HepG2 (cell line): ENCODE results near the gene DYSF. TPM values are rescaled to one million over a fixed set of nuclear protein-coding genes. Genes with fewer than 3 reads are reported as not detected.

Source experiments
- ARID5B ChIP-seq: IDR thresholded peaks from 2 replicates; pipeline ENCODE4 v1.4.0; 2020; ENCODE audit warnings: mild to moderate bottlenecking, missing genetic modification reagents
- ATF5 ChIP-seq: sonication (generic); formaldehyde crosslinking; IDR thresholded peaks from 2 replicates; pipeline ENCODE4 v1.4.0; 2020; ENCODE audit warnings: mild to moderate bottlenecking, low read depth, missing genetic modification reagents
- CENPBD1 ChIP-seq: sonication (generic); formaldehyde crosslinking; IDR thresholded peaks from 2 replicates; pipeline ENCODE4 v1.8.0; 2022; ENCODE audit warnings: missing genetic modification reagents, low read depth, mild to moderate bottlenecking, borderline replicate concordance
- CHD2 ChIP-seq: IDR thresholded peaks from 2 replicates; pipeline ENCODE4 v1.6.1; 2011; ENCODE audit warnings: low read depth, low read length, improper control_type of control experiment
- EHMT2 ChIP-seq: fragments of 200-600 bp; sonication (generic); IDR thresholded peaks from 2 replicates; pipeline ENCODE4 v1.7.0; 2017; ENCODE audit warnings: antibody characterized with exemption, low read depth, low read length, borderline replicate concordance
- FOXJ3 ChIP-seq: sonication (generic); formaldehyde crosslinking; IDR thresholded peaks from 2 replicates; pipeline ENCODE4 v1.4.0; 2020; ENCODE audit warnings: missing genetic modification reagents, mild to moderate bottlenecking, borderline replicate concordance
- FOXK2 ChIP-seq: fragments of 450-650 bp; IDR thresholded peaks from 2 replicates; pipeline ENCODE4 v1.6.1; 2016
- FOXO4 ChIP-seq: sonication (generic); formaldehyde crosslinking; conservative IDR thresholded peaks from 2 replicates; pipeline ENCODE4 v1.8.1; 2023; ENCODE audit warnings: missing genetic modification reagents
- HDAC1 ChIP-seq: sonication (generic); formaldehyde crosslinking; IDR thresholded peaks from 2 replicates; pipeline ENCODE4 v1.5.1; 2020; ENCODE audit warnings: mild to moderate bottlenecking, missing genetic modification reagents
- HNF4A ChIP-seq: sonication (generic); formaldehyde crosslinking; IDR thresholded peaks from 2 replicates; pipeline ENCODE4 v1.4.0; 2020; ENCODE audit warnings: missing genetic modification reagents
- KLF16 ChIP-seq, 2 experiments: sonication (generic) in 1 of 2; formaldehyde crosslinking in 1 of 2; IDR thresholded peaks; 2 replicates each; pipeline versions ENCODE4 v1.6.1 to v1.8.0; 2016 to 2023; ENCODE audit warnings: missing genetic modification reagents in 2 of 2, missing compliant biosample characterization in 1 of 2
- MAFG ChIP-seq: sonication (generic); formaldehyde crosslinking; IDR thresholded peaks from 2 replicates; pipeline ENCODE4 v1.5.1; 2020; ENCODE audit warnings: mild to moderate bottlenecking, missing genetic modification reagents
- NPAS2 ChIP-seq: sonication (generic); formaldehyde crosslinking; IDR thresholded peaks from 2 replicates; pipeline ENCODE4 v1.8.0; 2022; ENCODE audit warnings: mild to moderate bottlenecking, missing genetic modification reagents, borderline replicate concordance
- SAFB2 ChIP-seq: sonication (generic); formaldehyde crosslinking; IDR thresholded peaks from 2 replicates; pipeline ENCODE4 v1.5.1; 2020; ENCODE audit warnings: missing genetic modification reagents, low read depth, mild to moderate bottlenecking, borderline replicate concordance
- SMARCC2 ChIP-seq: fragments of 450-650 bp; IDR thresholded peaks from 2 replicates; pipeline ENCODE4 v1.6.1; 2017; ENCODE audit warnings: antibody characterized with exemption, mild to moderate bottlenecking
- SOX13 ChIP-seq, 3 experiments: fragments of 450-650 bp in 1 of 3; sonication (generic) in 1 of 3; formaldehyde crosslinking in 1 of 3; IDR thresholded peaks in 2 of 3; conservative IDR thresholded peaks in 1 of 3; 2 replicates each; pipeline versions ENCODE4 v1.5.0 to v1.6.1; 2016 to 2020; ENCODE audit warnings: antibody characterized with exemption in 1 of 3, mild to moderate bottlenecking in 1 of 3, missing compliant biosample characterization in 1 of 3, missing genetic modification reagents in 1 of 3, moderate library complexity in 1 of 3
- TAF15 ChIP-seq: fragments of 200-400 bp; formaldehyde crosslinking; IDR thresholded peaks from one replicate; pipeline ENCODE4 v1.6.1; 2018; ENCODE audit warnings: mild to moderate bottlenecking, low read depth, low read length; ENCODE audit not compliant: poor library complexity, severe bottlenecking
- TCF12 ChIP-seq, 2 experiments: fragments of 450-650 bp in 1 of 2; sonication (generic) in 1 of 2; formaldehyde crosslinking in 1 of 2; IDR thresholded peaks; 2 replicates each; pipeline versions ENCODE4 v1.6.1 to v1.8.0; 2017 to 2022; ENCODE audit warnings: antibody characterized with exemption in 1 of 2, mild to moderate bottlenecking in 1 of 2, missing genetic modification reagents in 1 of 2, moderate library complexity in 1 of 2
- TEAD3 ChIP-seq: optimal IDR thresholded peaks from 2 replicates; pipeline ENCODE3; 2016; ENCODE audit warnings: borderline replicate concordance
- THAP11 ChIP-seq: IDR thresholded peaks from 2 replicates; pipeline ENCODE4 v1.6.1; 2016; ENCODE audit warnings: missing biosample characterization, missing genetic modification reagents
- ZNF124 ChIP-seq: sonication (generic); formaldehyde crosslinking; IDR thresholded peaks from 2 replicates; pipeline ENCODE4 v1.4.0; 2020; ENCODE audit warnings: missing genetic modification reagents
- ZNF317 ChIP-seq: sonication (generic); formaldehyde crosslinking; IDR thresholded peaks from 2 replicates; pipeline ENCODE4 v1.5.0; 2020; ENCODE audit warnings: mild to moderate bottlenecking, missing genetic modification reagents
- ZNF598 ChIP-seq: sonication (generic); formaldehyde crosslinking; IDR thresholded peaks from 2 replicates; pipeline ENCODE4 v1.5.1; 2020; ENCODE audit warnings: mild to moderate bottlenecking, missing genetic modification reagents, borderline replicate concordance
- polyA plus RNA-seq, 8 experiments: library from polyadenylated mRNA; depleted of rRNA in 3 of 8; stranded (reverse) in 7 of 8; unstranded in 1 of 8; fragments of >200 nt; fragmentation: Illumina TruSeq in 4 of 8; extraction: Trizol in 4 of 8; gene quantifications; 2 replicates each; pipeline versions ENCODE4 v1.2.1 to v1.2.3, GENCODE V29; 2011 to 2016; ENCODE audit warnings: low read depth in 4 of 8, missing spikeins in 1 of 8, mixed read lengths in 1 of 8; ENCODE audit not compliant: insufficient read depth in 1 of 8
- total RNA-seq, 5 experiments: library from RNA; depleted of rRNA; stranded (reverse); fragments of >200 nt; fragmentation: Illumina TruSeq; extraction: Trizol; gene quantifications; 2 replicates each; pipeline ENCODE4 v1.2.3, GENCODE V29; 2016; ENCODE audit warnings: low read depth in 1 of 5

Gene DYSF
- total and polyA plus RNA-seq, 2 of the 13 experiments (the other 11 are each of a cell fraction or from before 2014, with no cell fraction given): 0.15 to 2.4 TPM

- TF ChIP-seq TCF12 (IDR thresholded peaks at IDR 0.05): no peak
- no peak for TF ChIP-seq TCF12 (CRISPR knock-in tag; IDR thresholded peaks at IDR 0.05)
- peak; percentile 76 for TF ChIP-seq HDAC1 (CRISPR knock-in tag)
- TF ChIP-seq CENPBD1: no peak
- TF ChIP-seq FOXK2: no peak
- no peak for TF ChIP-seq TAF15
- peak in 1 of 2 experiments; percentile 37; a peak in 1 of 4 replicates for TF ChIP-seq KLF16 (CRISPR knock-in tag; IDR thresholded peaks at IDR 0.05)
- TF ChIP-seq TEAD3: peak; percentile 97
- TF ChIP-seq HNF4A (CRISPR knock-in tag): peak; percentile 29; the same call in 1 of the 2 replicates
- TF ChIP-seq ZNF124 (CRISPR knock-in tag): 0 out of 2 replicates have a peak, but pooled peaks have one; percentile 59
- TF ChIP-seq ZNF598: no peak
- no peak for TF ChIP-seq NPAS2 (CRISPR knock-in tag)
- TF ChIP-seq CHD2: no peak
- TF ChIP-seq ZNF317: peak; percentile 99
- 0 out of 2 replicates have a peak, but pooled peaks have one; percentile 56 for TF ChIP-seq THAP11 (CRISPR knock-in tag)
- no peak for TF ChIP-seq SAFB2
- peak; percentile 95 for TF ChIP-seq MAFG (CRISPR knock-in tag)
- peak; percentile 85 for TF ChIP-seq ARID5B
- no peak for TF ChIP-seq SOX13 (IDR thresholded peaks at IDR 0.05)
- TF ChIP-seq SOX13 (CRISPR knock-in tag; conservative IDR thresholded peaks at IDR 0.05 in 1 of 2, IDR thresholded peaks at IDR 0.05 in 1 of 2): peak in 1 of 2 experiments; percentile 52; a peak in 1 of 4 replicates
- TF ChIP-seq FOXO4: no peak
- no peak for TF ChIP-seq ATF5 (CRISPR knock-in tag)
- 0 out of 2 replicates have a peak, but pooled peaks have one; percentile 3 for TF ChIP-seq EHMT2
- peak; percentile 66; the same call in 1 of the 2 replicates for TF ChIP-seq FOXJ3 (CRISPR knock-in tag)
- no peak for TF ChIP-seq SMARCC2
Measured at GRCh38 chr2:71531522-71532047, 78.2 kb downstream of the DYSF start (continued).
